VCaP (cell line): ENCODE data around the gene ZNF268.

Experiments used
- H3K27ac ChIP-seq: fragments of 450-650 bp; 2 replicates; pipeline ENCODE4 v1.5.1; 2017
- CTCF ChIP-seq: fragments of 450-650 bp; conservative IDR thresholded peaks from 2 replicates; pipeline ENCODE4 v1.5.1; 2017; ENCODE audit warnings: mild to moderate bottlenecking, moderate library complexity

ZNF268 gene

GRCh38 chr12:133227281-133227852 is 46.1 kb downstream of the ZNF268 start:
- no peak overlapping the region for H3K27ac ChIP-seq
- TF ChIP-seq CTCF = no peak

GRCh38 chr12:133231001-133231400 is 49.7 kb downstream of the ZNF268 start:
- TF ChIP-seq CTCF = no peak
- no peak overlapping the region for H3K27ac ChIP-seq

- no peak for TF ChIP-seq CTCF
Observed at GRCh38 chr12:133233006-133233405, 51.7 kb downstream of the ZNF268 start.

GRCh38 chr12:133233993-133234564 is 52.8 kb downstream of the ZNF268 start:
- TF ChIP-seq CTCF = no peak
- H3K27ac ChIP-seq = no peak overlapping the region

More at GRCh38 chr12:133233006-133233405, 51.7 kb downstream of the ZNF268 start:
- H3K27ac ChIP-seq = no peak overlapping the region

- H3K27ac ChIP-seq = no peak overlapping the region
- no peak for TF ChIP-seq CTCF
Observed at GRCh38 chr12:133234971-133235370, 53.7 kb downstream of the ZNF268 start.

- TF ChIP-seq CTCF = no peak
Observed at GRCh38 chr12:133235401-133236112, 54.3 kb downstream of the ZNF268 start, which contains the start of gene ANHX. TSS of gene ANHX (minus strand) at chr12:133235877. CDS start at chr12:133234356, 1,521 bp downstream.

GRCh38 chr12:133236144-133236543 is 54.8 kb downstream of the ZNF268 start:
- no peak overlapping the region for H3K27ac ChIP-seq
- TF ChIP-seq CTCF = no peak

More at GRCh38 chr12:133235401-133236112, 54.3 kb downstream of the ZNF268 start, which contains the start of gene ANHX:
- H3K27ac ChIP-seq = no peak within 1 kb of the TSS
